HG02870 (cell line): ENCODE results near the gene ADAMTSL2.
"Not testable (repeated sequence)": the region's sequence is repeated elsewhere in the genome, so short reads cannot be mapped to it uniquely, and the experiment has no call there.

ENCODE experiments used
- ATAC-seq: cut with Tn5 transposase; IDR thresholded peaks from one replicate; pipeline ENCODE4 v1.9.1; 2021; ENCODE audit warnings: mild to moderate bottlenecking, moderate library complexity; ENCODE audit not compliant: unreplicated experiment

The ADAMTSL2 gene

DNA sequence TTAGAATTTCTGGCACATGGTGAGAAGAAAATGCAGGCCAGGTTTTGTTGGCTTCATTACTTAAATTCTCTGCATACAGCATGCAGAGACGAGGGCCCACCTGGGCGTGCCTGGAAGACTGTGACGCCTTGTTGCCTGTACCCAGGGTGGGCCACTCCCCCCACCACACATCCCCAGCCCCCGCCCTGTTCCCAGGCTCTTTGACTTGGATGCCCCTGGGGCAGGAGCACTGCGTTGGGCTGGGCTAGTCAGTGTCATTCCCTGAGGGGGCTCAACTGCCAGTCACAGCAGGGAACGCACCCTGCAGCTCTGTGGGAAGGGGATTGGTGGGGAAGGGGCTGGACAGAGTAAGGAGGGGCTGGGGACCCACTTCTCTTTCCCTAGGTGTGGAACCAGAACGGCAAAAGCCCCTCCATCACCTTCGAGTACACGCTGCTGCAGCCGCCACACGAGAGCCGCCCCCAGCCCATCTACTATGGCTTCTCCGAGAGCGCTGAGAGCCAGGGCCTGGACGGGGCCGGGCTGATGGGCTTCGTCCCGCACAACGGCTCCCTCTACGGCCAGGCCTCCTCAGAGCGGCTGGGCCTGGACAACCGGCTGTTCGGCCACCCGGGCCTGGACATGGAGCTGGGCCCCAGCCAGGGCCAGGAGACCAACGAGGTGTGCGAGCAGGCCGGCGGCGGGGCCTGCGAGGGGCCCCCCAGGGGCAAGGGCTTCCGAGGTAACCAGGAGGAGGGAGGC, 19.6 kb downstream of the ADAMTSL2 start:
- ATAC-seq = no peak

DNA sequence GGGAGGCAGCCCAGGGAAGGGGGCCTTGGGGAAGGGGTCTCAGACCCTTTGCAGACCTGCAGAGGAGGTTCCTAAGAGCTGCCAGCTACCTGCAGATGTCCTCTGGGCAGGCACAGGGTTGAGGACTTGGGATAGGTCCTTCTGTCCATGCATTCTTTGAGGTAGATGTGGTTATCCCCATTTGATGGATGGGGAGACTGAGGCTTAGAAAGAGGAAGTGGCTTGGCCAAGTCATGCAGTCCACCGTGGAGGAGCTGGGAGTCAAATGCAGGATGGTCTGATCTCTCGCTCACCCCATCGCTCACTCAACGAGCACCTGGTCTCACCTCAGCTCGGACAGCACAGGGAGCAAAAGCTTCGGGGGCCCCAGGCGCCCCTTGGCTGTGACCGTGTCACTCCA, 20.2 kb downstream of the ADAMTSL2 start:
- ATAC-seq = no peak

DNA sequence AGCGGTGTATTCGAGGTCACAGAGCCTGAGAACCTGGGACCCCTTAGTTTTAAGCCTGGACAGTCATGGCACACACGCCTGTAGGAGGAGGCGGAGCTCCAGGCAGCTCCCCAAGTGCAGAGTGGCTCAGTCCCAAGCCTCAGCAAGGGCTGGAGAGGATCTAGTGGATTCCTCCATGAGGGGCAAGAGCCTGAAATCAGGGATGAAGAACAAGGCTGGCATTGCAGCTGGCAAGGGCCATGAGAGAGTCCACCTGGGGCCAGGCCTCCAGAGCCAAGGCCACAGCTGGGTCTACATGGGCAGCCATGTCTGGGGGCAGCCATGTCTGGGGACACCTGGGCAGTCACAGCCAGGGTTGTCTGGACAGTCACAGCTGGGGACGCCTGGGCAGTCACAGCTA, 21.9 kb downstream of the ADAMTSL2 start:
- no peak for ATAC-seq

DNA sequence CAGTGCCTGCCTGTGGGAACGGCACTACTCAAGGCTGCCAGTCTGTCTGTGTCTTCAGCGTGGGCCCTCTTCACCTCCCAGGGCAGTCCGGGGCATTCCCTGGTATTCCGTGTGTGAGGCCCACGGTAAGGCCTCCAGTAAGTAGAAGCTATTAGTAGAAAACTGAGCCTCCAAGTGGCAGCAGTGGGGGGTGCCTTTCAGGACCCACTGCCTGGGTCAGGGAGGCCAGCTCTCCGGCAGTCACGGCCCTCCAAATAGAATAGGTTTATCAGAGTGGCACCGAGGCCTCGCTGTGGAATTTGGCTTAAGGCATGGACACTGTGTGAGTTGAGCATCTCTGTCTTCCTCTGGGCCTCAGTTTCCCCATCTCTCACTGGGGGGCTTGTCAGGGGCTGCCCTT, 23.1 kb downstream of the ADAMTSL2 start:
- ATAC-seq = no peak

DNA sequence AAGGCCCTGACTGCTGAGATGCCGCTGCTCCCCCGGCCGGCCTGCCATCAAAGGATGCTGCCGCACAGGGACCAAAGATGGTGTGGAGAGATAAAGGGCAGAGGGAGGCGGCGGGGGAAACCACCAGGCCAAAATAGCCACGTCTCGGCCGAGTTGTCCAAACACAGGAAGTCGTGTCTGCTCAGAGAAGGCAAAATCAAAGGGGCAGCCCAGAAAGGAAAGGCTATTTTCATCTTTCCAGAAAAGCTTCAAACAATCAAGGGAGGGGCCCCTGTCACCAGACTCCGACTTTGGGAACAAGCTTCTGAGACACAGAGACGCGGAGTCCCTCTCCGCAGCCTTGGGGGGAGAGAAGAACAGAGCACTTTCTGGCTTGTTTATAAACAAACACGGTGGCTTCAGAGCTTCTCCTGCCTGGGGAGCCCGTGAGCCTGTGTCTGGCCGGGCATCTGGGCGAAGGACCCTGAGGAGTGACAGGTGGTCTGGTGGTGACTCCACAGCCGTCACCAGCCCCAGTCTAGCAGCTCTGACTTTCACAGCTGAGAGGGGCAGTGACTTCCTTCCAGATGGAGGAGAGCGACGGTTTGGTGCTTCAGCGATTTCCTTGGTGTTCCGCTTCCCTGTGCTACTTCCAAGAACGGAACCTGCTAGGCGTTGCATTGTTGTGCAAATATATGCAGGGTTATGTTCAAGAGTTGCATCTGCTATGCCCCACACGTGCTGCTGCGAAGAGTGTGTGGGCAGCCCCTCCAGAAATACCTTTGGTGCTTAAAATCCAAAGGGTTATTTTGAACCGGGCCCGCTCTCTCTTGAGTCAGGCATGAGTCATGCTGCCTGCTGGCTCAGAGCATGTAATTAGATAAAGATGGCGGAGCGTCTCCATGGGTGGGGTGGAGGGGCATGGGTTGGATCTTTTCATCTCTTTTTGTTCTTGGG, 24.0 kb downstream of the ADAMTSL2 start:
- ATAC-seq = no peak

DNA sequence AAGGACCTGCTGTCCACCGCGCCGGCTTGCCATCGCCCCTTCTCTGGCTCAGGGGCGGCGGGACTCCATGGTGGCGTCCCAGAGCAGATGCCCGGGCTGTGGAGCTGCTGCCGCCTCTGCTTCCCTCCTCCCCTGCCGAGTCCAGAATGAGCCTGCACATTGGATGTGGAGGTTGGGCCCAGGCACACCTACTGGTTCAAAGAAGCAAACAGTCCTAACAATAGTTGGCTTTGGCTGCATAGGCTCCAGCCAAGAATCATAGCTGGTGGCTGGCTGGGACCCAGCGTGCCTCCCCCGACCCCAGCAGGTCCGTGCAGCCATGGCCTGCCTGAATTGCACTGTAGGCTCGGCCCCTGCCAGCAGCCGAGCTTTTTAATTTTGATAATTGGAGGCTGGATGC, 25.8 kb downstream of the ADAMTSL2 start:
- no peak for ATAC-seq

DNA sequence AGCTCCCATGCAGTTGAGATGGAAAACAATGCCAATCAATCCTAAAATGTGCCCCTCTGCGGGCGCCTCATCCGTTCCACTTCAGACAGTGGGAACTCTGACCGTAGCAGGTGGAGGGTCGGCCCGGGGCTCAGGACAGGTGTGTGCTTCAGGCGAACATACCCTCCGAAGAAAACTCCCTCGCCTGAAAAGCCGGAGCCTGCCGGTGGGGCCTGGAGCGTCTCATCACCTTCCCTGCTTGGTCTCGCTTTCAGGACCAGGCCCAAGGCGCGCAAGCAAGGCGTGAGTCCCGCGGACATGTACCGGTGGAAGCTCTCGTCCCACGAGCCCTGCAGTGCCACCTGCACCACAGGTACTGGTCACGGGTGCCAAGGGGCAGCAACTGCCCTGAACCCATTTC, 26.4 kb downstream of the ADAMTSL2 start:
- ATAC-seq = no peak

DNA sequence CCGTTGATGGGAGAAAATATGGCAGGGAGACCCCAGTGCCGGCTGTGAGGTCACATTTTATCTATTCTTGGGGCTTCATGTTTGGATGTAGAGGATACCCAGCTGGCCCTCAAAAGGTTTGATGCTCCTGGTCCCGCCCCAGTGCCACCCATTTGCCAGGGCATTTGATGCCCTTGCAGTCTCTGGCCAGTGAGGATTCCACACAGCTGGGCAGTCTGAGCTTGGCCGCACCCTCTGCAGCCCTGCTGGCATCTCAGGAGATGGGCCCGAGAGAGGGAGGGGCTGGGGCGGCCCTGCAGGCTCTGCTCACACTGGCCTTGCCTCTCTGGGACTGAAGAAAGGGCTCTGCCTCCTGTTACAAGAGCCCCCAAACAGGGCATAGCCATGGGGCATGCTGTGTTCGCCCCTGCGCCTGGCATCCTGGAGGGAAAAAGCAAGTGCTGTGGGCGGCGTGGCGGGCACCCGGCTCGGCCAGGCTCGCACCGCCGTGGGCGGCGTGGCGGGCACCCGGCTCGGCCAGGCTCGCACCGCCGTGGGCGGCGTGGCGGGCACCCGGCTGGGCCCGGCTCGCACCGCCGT, 27.6 kb downstream of the ADAMTSL2 start:
- no peak for ATAC-seq

DNA sequence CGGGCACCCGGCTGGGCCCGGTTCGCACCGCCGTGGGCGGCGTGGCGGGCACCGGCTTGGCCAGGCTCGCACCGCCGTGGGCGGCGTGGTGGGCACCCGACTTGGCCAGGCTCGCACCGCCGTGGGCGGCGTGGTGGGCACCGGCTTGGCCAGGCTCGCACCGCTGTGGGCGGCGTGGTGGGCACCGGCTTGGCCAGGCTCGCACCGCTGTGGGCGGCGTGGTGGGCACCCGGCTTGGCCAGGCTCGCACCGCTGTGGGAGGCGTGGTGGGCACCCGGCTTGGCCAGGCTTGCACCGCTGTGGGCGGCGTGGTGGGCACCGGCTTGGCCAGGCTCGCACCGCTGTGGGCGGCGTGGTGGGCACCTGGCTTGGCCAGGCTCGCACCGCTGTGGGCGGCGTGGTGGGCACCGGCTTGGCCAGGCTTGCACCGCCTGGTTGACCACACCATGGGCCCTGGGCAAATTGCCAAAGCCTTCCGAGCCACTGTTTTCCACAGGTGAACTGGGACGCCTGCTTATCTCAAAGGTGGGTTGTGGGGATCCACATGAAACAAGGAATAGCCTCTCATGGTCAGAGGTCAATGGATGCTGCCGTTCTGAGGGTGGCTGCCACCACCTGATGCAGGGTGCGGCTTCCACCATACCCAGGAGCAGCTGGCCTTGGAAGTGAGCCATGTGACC, 28.2 kb downstream of the ADAMTSL2 start:
- no peak for ATAC-seq

DNA sequence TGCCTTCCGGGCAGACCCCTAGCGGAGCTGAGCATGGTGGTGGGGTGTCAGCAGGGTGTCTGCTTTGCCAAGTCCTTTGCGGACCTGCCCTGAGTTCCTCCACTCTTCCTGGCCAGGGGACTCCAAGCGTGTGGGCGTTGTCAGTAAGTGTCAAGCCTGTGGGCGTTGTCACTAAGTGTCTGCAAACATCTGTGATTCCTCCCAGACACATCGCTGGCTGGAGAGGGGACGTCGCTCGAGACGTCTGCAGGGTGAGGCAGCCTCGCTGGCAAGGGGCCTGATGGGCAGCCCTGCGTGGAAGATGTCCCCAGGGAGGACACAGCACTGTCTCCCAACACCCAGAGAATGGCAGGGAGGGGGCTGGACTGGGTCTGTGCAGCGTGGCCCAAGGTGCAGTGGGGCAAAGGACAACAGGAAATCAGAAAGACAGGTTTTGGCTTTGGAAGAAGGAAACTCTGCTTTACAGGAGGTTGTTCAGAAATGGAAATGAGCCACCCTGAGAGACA, 28.8 kb downstream of the ADAMTSL2 start:
- no peak for ATAC-seq

DNA sequence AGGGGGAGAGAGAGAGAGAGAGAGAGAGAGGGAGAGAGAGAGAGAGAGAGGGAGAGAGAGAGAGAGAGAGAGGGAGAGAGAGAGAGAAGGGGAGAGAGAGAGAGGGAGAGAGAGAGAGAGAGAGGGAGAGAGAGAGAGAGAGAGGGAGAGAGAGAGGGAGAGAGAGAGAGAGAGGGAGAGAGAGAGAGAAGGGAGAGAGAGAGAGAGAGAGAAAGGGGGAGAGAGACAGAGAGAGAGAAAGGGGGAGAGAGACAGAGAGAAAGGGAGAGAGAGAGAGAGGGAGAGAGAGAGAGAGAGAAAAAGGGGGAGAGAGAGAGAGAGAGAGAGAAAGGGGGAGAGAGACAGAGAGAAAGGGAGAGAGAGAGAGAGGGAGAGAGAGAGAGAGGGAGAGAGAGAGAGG, 29.3 kb downstream of the ADAMTSL2 start:
- ATAC-seq = not testable (repeated sequence)

DNA sequence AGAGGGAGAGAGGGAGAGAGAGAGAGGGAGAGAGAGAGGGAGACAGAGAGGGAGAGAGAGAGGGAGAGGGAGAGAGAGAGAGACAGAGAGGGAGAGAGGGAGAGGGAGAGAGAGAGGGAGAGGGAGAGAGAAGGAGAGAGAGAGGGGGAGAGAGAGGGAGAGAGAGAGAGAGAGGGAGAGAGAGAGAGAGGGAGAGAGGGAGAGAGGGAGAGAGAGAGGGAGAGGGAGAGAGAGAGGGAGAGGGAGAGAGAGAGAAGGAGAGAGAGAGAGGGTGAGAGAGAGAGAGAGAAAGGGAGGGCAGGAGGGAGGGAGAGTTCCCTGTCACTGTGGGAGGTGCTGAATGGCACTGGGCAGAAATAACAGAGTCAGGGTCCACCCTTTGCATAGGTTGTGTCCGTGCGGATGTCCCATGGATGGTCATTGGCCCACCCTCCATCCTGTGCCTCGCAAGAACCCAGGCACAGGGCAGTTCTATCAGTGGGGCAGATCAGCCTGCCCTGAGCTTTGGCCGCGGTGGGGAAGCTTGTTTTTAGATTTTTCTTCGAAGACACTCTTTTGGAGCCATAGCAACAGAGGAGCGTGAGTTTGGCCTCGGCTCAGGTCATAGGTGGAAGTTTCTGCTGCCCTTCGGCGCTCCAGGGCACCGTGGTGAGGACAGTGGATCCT, 30.1 kb downstream of the ADAMTSL2 start:
- no peak for ATAC-seq

DNA sequence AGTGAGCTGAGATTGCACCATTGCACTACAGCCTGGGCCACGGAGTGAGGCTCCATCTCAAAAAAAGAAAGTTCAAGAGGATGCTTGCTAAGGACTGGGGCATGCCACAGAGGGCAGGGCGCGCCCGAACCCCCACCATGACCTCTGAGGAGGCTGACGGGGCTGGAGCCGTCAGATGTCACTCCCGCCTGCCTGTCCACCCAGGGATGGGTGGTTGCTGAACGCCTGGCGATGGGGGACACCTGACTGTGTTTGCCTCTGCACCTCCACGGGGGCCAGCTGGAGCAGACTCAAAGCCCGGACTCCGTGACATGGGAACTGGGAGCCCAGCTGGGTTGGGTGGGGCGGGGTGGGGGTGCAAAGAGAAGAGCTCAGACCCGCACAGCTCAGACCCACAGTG, 31.9 kb downstream of the ADAMTSL2 start:
- ATAC-seq = no peak

DNA sequence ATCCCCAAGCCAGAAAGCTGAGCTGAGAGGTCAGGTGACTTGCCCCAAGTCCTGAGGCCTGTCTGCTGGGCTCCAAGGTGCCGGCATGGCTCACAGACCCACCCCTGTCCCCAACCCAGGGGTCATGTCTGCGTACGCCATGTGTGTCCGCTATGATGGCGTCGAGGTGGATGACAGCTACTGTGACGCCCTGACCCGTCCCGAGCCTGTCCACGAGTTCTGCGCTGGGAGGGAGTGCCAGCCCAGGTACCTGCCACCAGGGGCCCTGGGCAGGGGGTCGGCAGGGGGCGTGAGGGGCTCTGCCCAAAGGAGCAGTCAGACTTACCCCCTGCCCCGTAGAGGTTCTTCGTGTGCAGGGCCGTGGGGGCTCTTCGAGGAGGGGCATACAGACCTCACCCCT, 32.3 kb downstream of the ADAMTSL2 start:
- no peak for ATAC-seq

DNA sequence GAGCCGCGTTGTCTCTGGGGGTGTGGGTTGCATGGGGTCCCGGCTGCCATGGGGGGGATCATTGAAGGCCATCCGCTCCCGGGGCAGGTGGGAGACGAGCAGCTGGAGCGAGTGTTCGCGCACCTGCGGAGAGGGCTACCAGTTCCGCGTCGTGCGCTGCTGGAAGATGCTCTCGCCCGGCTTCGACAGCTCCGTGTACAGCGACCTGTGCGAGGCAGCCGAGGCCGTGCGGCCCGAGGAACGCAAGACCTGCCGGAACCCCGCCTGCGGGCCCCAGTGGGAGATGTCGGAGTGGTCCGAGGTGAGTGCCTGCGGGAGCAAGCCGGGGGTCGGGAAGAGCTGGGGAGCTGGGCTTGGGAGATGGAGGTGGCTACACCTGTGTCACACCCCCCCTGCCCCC, 33.7 kb downstream of the ADAMTSL2 start:
- no peak for ATAC-seq

DNA sequence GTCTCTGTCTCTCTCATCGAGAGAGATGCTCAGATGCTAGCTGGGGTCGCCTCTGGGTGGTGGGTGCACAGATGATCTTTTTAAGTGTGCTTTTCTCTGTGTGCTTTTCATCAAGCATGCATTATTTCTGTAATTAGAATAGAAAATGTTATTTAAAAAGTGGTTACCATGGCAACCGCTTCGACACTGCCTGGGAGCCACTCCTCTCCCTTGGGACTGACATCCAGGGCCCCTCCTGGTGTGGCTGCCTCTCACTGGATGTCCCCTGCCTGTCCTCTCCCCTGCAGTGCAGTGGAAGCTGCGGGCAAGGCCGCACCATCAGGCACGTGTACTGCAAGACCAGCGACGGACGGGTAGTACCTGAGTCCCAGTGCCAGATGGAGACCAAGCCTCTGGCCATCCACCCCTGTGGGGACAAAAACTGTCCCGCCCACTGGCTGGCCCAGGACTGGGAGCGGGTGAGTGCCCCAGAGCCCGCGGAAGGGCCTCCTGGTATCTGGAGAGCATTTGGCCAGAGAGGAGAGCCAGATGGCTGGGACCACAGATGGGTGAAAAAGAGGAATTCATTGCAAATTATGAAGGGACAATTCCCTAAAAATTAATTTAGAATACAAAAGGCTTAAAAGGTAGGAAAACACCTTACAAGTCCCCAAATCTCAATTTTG, 34.7 kb downstream of the ADAMTSL2 start:
- no peak for ATAC-seq

DNA sequence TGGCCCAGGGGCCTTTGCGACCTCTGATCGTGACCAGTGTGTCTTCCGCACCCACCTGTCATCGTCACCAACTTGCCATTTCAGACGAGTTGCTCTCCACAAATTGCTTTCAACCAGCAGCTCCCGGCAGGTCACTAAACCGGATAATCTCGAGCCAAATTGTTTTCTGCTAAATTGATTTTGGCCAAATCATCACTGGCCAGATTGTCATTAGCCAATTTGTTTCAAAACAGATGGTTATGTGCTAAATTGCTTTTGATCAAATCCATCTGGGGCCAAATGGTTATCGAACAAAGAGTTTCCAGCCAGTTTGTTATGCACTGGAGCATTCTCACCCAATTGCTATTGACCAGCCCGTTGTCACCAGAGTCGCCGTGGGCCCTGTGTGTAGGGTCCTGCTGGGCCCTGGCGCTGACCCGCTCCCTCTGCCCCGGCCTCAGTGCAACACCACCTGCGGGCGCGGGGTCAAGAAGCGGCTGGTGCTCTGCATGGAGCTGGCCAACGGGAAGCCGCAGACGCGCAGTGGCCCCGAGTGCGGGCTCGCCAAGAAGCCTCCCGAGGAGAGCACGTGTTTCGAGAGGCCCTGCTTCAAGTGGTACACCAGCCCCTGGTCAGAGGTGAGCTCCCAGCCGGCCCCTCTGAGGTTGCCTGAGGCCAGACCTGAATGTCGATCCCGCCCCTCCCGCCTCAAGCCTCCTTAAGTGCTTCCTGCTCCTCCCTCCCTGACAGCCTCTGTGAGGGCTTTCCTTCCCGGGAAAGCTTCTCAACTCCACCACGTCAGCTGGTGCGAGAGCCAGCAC, 35.6 kb downstream of the ADAMTSL2 start:
- ATAC-seq = no peak

DNA sequence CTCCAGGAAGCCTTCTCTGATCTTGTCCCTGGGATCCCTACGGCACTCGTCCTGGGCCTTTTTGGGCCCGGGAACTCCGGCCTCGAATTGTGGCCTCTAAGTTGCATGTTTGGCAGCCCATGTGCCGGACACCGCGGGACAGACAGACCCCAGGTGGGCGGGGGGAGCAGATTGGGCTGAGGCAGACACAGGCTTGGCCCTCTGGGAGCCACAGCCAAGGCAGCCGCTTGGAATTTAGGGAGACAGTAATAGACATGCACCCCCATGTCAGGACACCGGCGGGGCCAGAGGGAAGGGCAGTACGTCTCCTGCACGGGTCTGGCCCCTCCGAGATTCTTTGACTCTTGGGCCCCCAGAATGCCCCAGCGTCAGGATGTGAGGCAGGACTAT, 36.2 kb downstream of the ADAMTSL2 start:
- ATAC-seq = no peak

DNA sequence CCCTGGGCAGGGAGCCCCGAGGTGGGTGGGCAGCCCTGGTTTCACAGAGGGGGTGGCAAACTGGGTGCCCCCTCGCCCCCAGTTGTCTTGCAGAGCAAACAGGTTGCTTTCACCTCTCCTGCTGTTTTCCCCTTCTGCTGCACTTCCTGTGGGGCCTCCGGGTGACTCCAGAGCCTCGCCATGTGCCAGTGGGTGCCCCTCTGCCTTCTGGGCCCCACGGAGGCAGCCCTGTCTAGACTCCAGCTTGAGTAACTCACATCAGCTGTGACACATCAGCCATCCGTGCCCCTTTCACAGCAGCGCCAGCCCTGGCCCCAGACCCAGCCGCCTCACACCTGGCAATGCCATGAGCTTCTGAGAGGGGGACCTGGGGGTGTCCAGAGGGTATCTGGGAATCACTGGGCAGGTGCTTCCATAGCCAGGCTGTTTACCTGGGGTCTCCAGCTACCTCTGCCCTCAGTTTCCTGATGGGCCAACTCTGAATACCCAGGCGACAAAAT, 36.9 kb downstream of the ADAMTSL2 start:
- ATAC-seq = no peak
